Ishikawa (cell line): Measurements from ENCODE around the gene KIAA1614.

Experiments
- CEBPB ChIP-seq: IDR thresholded peaks from 2 replicates; pipeline ENCODE4 v1.6.1; 2012
- EGR1 ChIP-seq: IDR thresholded peaks from 2 replicates; pipeline ENCODE4 v1.6.1; 2012
- FOXM1 ChIP-seq: IDR thresholded peaks from 2 replicates; pipeline ENCODE4 v1.6.1; 2012; ENCODE audit warnings: low read depth, borderline replicate concordance
- MAX ChIP-seq: IDR thresholded peaks from 2 replicates; pipeline ENCODE4 v1.6.1; 2012
- NFIC ChIP-seq: IDR thresholded peaks from 2 replicates; pipeline ENCODE4 v1.6.1; 2012
- RAD21 ChIP-seq: IDR thresholded peaks from 2 replicates; pipeline ENCODE4 v1.6.1; 2012; ENCODE audit warnings: low read depth
- TCF12 ChIP-seq: IDR thresholded peaks from 2 replicates; pipeline ENCODE4 v1.6.1; 2012; ENCODE audit warnings: low read depth
- TEAD4 ChIP-seq: IDR thresholded peaks from 2 replicates; pipeline ENCODE4 v1.6.1; 2012

DNA sequence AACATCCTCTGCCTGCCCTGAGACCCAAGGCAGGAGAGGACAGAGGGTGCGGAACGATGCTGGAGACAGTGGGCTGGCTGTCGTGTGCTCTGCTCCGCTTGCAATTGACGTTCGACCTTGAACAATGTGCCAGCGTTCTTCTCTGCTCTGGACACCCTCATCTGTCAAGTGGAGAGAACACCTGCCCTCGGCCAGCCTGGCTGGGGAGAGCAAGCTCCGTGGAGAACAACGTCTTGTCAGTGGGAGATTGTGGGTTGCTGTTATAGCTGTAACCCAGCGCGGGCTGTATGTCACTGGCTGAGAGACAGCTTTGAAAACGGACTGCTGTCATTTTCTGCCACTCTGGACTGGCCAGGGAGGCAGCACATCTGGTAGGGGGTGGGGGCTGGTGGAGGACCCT, 14.7 kb downstream of the KIAA1614 start:
- TF ChIP-seq RAD21 (no peak), MAX (no peak), NFIC (no peak), CEBPB (no peak), EGR1 (no peak), FOXM1 (no peak), TEAD4 (no peak), TCF12 (no peak)
